ENCODE measurements around the gene GSTO1.

- TF ChIP-seq ETV6 (IDR thresholded peaks at IDR 0.05; ENCODE audit: borderline replicate concordance in 1 of 2, low read depth in 2 of 2, low read length in 1 of 2) (no peak), ETV6 (CRISPR knock-in tag; IDR thresholded peaks at IDR 0.05; ENCODE audit: borderline replicate concordance) (no peak), ZNF778 (CRISPR knock-in tag; IDR thresholded peaks at IDR 0.05) (no peak), RAD51 (IDR thresholded peaks at IDR 0.05; ENCODE audit: borderline replicate concordance, low read depth) (no peak), MEF2A (IDR thresholded peaks at IDR 0.05; ENCODE audit: control insufficient read depth, low read depth, low read length) (no peak), CTCF (IDR thresholded peaks at IDR 0.05 in 2 of 3, conservative IDR thresholded peaks at IDR 0.05 in 1 of 3; ENCODE audit: insufficient read depth in 2 of 3, low read depth in 1 of 3, low read length in 3 of 3) (no peak), FOXJ3 (CRISPR knock-in tag; IDR thresholded peaks at IDR 0.05) (no peak), FOXA3 (CRISPR knock-in tag; conservative IDR thresholded peaks at IDR 0.05 in 1 of 2, IDR thresholded peaks at IDR 0.05 in 1 of 2) (no peak), EP300 (IDR thresholded peaks at IDR 0.05; ENCODE audit: low read length) (no peak), ZNF449 (CRISPR knock-in tag; IDR thresholded peaks at IDR 0.05) (no peak), MAX (CRISPR knock-in tag; IDR thresholded peaks at IDR 0.05) (no peak), EGR1 (conservative IDR thresholded peaks at IDR 0.05) (no peak), SMARCA5 (IDR thresholded peaks at IDR 0.05) (no peak)
- TF ChIP-seq, protein P1, sequence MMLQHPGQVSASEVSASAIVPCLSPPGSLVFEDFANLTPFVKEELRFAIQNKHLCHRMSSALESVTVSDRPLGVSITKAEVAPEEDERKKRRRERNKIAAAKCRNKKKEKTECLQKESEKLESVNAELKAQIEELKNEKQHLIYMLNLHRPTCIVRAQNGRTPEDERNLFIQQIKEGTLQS (IDR thresholded peaks at IDR 0.05), result no peak
- TF ChIP-seq, protein P1 (CRISPR knock-in tag; conservative IDR thresholded peaks at IDR 0.05), result no peak
- TF ChIP-seq, protein P2, sequence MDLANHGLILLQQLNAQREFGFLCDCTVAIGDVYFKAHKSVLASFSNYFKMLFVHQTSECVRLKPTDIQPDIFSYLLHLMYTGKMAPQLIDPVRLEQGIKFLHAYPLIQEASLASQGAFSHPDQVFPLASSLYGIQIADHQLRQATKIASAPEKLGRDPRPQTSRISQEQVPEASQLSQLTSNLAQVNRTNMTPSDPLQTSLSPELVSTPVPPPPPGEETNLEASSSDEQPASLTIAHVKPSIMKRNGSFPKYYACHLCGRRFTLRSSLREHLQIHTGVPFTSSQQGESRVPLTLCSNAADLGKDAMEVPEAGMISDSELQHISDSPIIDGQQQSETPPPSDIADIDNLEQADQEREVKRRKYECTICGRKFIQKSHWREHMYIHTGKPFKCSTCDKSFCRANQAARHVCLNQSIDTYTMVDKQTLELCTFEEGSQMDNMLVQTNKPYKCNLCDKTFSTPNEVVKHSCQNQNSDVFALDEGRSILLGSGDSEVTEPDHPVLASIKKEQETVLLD (IDR thresholded peaks at IDR 0.05), result no peak
Observed at GRCh38 chr10:104268405-104268712, 13.7 kb downstream of the GSTO1 start.
